BE2C (cell line): ENCODE results near the gene PXK.

Source experiments
- DNase-seq: peaks from one replicate; pipeline ENCODE4 v3.0.0-alpha.2; 2020
- H3K27me3 ChIP-seq: fragments of 250-450 bp; sonication (Bioruptor Pico); 2 replicates; pipeline ENCODE4 v1.5.1; 2020; ENCODE audit warnings: mild to moderate bottlenecking
- H3K36me3 ChIP-seq: fragments of 250-450 bp; sonication (Bioruptor Pico); 2 replicates; pipeline ENCODE4 v1.5.1; 2020; ENCODE audit warnings: mild to moderate bottlenecking
- H3K4me1 ChIP-seq: fragments of 250-450 bp; sonication (Bioruptor Pico); 2 replicates; pipeline ENCODE4 v1.5.1; 2020
- H3K4me3 ChIP-seq: 2 replicates; pipeline ENCODE4 v1.5.1; 2011; ENCODE audit warnings: low read depth, low read length
- H3K9me3 ChIP-seq: fragments of 250-450 bp; sonication (Bioruptor Pico); 2 replicates; pipeline ENCODE4 v1.5.1; 2020
- CTCF ChIP-seq: IDR thresholded peaks from 2 replicates; pipeline ENCODE4 v1.5.1; 2012; ENCODE audit warnings: mild to moderate bottlenecking, low read depth, low read length

The PXK gene

DNA sequence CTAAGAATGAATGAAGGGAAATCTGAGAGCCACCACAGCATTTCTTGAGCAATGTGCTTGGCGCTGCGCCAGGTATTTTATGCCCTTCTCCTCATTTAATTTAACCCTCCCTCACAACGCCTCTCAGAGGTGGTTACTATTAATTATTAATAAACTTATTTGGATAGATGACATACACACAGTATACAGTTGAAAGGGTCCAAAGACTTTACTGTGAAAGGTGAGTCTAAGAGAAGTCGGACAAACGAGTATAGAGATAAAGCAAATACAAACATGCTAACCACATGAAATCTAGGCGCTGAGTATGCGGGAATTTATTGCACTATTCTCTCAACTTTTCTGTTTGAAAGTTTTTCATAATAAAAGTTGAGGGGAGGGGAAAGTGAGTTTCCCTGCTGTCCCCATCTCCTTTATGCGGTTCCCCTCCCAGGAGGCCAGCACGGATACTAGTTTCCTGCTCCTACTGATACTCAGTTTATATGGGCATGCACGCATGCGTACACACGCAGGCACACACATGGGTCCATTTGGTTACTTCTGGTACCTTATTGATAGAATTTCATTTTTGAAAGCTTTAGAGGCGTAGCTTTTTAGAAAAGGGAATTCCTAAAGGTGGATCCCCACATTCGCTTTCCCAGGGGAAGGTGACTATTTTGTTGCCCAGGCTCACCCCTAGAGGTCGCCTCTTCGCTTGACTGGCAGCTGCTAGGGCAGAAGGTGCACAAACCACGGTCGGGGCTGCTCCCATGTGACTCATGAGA, 130.7 kb downstream of the PXK start:
- peak; percentile 75 for TF ChIP-seq CTCF
- no peaks in the 10 kb centered on the region for H3K4me1 ChIP-seq
- peak; percentile 70 for DNase-seq
- H3K4me3 ChIP-seq = no peak overlapping the region
- no peaks in the 10 kb centered on the region for H3K9me3 ChIP-seq
- no peaks in the 10 kb centered on the region for H3K27me3 ChIP-seq
- no peaks in the 10 kb centered on the region for H3K36me3 ChIP-seq

DNA sequence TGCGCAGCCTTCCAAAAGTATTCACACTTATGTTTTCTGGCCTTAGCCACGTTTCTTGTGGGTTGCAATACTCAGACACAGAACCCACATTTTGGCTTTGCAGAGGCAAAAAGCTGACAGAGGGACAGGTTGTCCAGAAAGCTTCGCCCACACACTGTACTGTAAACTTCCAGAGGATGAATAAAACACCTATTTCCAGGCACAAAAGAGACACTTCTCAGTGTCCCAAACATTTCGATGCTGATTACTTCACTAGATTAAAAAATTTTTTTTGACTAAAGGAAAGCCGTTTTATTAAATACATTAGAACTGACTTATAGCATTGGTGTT, 131.2 kb downstream of the PXK start:
- no peak for TF ChIP-seq CTCF
- H3K36me3 ChIP-seq = no peaks in the 10 kb centered on the region
- DNase-seq = no peak
- no peaks in the 10 kb centered on the region for H3K27me3 ChIP-seq
- H3K4me3 ChIP-seq = no peak overlapping the region
- no peaks in the 10 kb centered on the region for H3K4me1 ChIP-seq
- no peaks in the 10 kb centered on the region for H3K9me3 ChIP-seq

DNA sequence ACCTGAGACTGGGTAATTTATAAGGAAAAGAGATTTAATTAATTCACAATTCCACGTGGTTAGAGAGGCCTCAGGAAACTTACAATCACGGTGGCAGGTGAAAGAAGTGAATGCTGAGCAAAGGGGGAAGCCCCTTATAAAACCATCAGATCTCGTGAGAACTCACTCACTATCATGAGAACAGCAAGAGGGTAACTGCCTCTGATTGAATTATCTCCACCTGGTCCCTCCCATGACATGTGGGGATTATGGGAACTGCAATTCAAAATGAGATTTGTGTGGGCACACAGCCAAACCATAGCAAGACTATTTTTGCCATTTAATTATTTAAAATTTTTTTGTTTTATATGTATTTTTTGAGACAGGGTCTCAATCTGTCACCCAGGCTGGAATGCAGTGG, 132.2 kb downstream of the PXK start:
- no peak for TF ChIP-seq CTCF
- peak; percentile 9 for DNase-seq
- H3K4me1 ChIP-seq = no peaks in the 10 kb centered on the region

DNA sequence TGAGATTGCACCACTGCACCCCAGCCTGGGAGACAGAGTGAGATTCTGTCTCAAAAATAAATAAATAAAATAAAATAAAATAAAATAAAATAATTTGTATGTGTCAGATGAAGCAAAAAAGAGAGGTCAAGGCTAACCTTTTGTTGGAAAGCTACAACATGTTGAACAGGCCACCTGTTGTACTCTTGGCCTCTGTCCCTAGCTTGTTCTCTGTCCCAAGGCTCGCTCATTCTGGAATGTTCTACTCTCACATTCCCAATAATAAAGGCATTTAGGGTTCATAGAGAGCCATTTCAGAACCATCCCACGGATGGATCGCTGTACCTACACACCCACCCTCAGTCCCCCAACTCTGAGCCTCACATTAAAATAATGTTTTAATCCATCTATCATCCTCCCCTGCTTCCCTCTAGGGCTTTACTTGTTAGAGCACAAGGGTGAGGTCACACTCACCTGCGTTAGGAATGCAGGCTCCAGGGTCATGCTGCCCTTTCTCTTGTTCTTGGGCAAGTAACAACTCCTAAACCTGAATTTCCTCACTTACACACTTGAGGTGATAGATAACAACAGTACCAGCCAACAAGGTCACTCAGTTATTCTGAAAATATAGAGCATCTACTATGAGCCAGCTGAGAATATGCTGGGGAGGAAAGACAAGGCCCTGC, 134.3 kb downstream of the PXK start:
- no peak overlapping the region for H3K4me3 ChIP-seq
- no peaks in the 10 kb centered on the region for H3K9me3 ChIP-seq
- H3K27me3 ChIP-seq = no peaks in the 10 kb centered on the region
- no peaks in the 10 kb centered on the region for H3K4me1 ChIP-seq
- H3K36me3 ChIP-seq = no peaks in the 10 kb centered on the region
- TF ChIP-seq CTCF = no peak
- no peak for DNase-seq

More for the DNA sequence above, 132.2 kb downstream of the PXK start:
- no peaks in the 10 kb centered on the region for H3K9me3 ChIP-seq
- no peaks in the 10 kb centered on the region for H3K36me3 ChIP-seq
- H3K27me3 ChIP-seq = no peaks in the 10 kb centered on the region
- H3K4me3 ChIP-seq = no peak overlapping the region

DNA sequence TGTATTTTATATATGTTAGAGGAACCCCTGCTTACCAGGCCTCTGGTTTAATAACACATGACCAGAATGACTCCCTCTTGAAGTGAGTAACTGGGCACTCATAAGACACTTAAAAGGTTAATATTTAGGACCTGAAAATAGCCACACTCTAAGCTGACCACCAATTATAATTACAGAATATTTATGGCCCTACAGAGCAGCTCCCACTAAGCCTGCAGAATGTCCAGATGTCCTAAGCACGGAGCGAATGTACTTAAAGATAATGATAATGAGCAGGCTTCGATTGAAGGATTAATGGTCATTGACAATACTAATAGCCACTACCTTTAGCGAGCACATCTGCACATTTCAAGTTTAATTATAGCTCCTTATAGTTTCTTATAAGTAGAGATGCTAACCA, 136.4 kb downstream of the PXK start:
- Histone ChIP-seq H3K27me3 (no peaks in the 10 kb centered on the region), H3K9me3 (no peaks in the 10 kb centered on the region), H3K4me1 (no peaks in the 10 kb centered on the region), H3K36me3 (no peaks in the 10 kb centered on the region), H3K4me3 (no peak overlapping the region)
- no peak for DNase-seq
- TF ChIP-seq CTCF = no peak

DNA sequence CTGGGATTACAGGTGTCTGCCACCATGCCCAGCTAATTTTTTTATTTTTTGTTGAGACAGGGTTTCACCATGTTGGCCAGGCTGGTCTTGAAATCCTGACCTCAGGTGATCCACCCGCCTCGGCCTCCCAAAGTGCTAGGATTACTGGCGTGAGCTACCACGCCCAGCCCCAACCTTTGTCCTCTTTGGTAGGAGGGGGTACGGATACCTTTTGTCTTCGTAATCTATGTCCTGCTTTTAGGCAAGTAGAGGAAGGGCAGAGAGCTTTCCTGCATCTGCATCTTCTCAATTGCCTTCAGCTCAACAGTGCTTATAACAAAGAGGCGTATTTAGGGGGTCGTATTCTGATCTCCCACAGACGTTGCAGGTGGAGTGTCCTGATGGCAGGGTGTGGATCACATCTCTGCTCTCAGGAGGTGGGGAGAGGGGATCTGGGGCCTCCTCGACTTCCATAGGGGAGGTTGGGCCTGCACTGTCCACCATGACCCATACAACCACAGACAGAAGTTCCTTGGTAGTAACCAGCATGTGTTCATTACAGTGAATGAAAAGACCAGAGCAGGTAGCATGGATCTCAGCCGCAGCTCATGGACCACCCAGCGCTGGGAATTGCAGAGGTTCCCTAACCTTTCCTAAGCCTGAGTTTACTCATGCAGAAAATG, 137.8 kb downstream of the PXK start:
- H3K4me3 ChIP-seq = no peak overlapping the region
- no peak for TF ChIP-seq CTCF
- H3K27me3 ChIP-seq = no peaks in the 10 kb centered on the region
- no peaks in the 10 kb centered on the region for H3K4me1 ChIP-seq
- DNase-seq = no peak
- H3K36me3 ChIP-seq = no peaks in the 10 kb centered on the region
- no peaks in the 10 kb centered on the region for H3K9me3 ChIP-seq
